Epithelial cell of proximal tubule (primary cell): ENCODE data around the gene KCNQ2. TPM values are rescaled to one million over a fixed set of nuclear protein-coding genes. Genes with fewer than 3 reads are reported as not detected.
A peak's percentile ranks its signal among the peaks of the same experiment; 100 is the strongest.

ENCODE experiments used
- DNase-seq: peaks from one replicate; pipeline ENCODE4 v3.0.0-alpha.2; 2011; ENCODE audit warnings: low read depth
- H3K4me3 ChIP-seq: 2 replicates; pipeline ENCODE4 v1.5.1; 2011; ENCODE audit warnings: low read depth, mild to moderate bottlenecking, low read length
- CTCF ChIP-seq: conservative IDR thresholded peaks from 2 replicates; pipeline ENCODE4 v1.5.1; 2012; ENCODE audit warnings: low read depth, mild to moderate bottlenecking, low read length
- total RNA-seq: library from RNA; depleted of rRNA; stranded (reverse); fragments of >200 nt; gene quantifications from 2 replicates; pipeline ENCODE4 v1.2.3, GENCODE V29; 2015

KCNQ2 gene
- total RNA-seq, 1 donor from 2014 or later: not detected

GRCh38 chr20:63446216-63447024 is 26.0 kb downstream of the KCNQ2 start:
- no peak overlapping the region for H3K4me3 ChIP-seq
- DNase-seq: no peak
- no peak for TF ChIP-seq CTCF

GRCh38 chr20:63445075-63445734 is 27.2 kb downstream of the KCNQ2 start:
- H3K4me3 ChIP-seq: no peak overlapping the region
- DNase-seq: no peak
- no peak for TF ChIP-seq CTCF

GRCh38 chr20:63444548-63444947 is 27.9 kb downstream of the KCNQ2 start:
- no peak for TF ChIP-seq CTCF
- no peak overlapping the region for H3K4me3 ChIP-seq
- DNase-seq: no peak

GRCh38 chr20:63443606-63444395 is 28.7 kb downstream of the KCNQ2 start:
- H3K4me3 ChIP-seq: no peak overlapping the region
- no peak for DNase-seq
- TF ChIP-seq CTCF: no peak

GRCh38 chr20:63442100-63442493 is 30.4 kb downstream of the KCNQ2 start:
- DNase-seq: no peak
- H3K4me3 ChIP-seq: no peak overlapping the region
- TF ChIP-seq CTCF: peak; percentile 56

- H3K4me3 ChIP-seq: no peak overlapping the region
- no peak for DNase-seq
- TF ChIP-seq CTCF: no peak
Observed at GRCh38 chr20:63441136-63442099, 31.0 kb downstream of the KCNQ2 start.
